Esophagus squamous epithelium (tissue), 5 donors: ENCODE results near the gene IRX4. TPM values are rescaled to one million over a fixed set of nuclear protein-coding genes. Genes with fewer than 3 reads are reported as not detected.

ENCODE experiments used
- DNase-seq: peaks from one replicate; lab custom pipeline; 2025; lab: John Stamatoyannopoulos, UW
- H3K27ac ChIP-seq, 4 donors: fragments of 200-600 bp; sonication (generic); one replicate each; pipeline ENCODE4 v1.5.1; 2016 to 2019; ENCODE audit warnings: mild to moderate bottlenecking in 1 of 4
- H3K27me3 ChIP-seq, 4 donors: fragments of 200-600 bp; sonication (generic); 1 replicate in 3 of 4; 2 replicates in 1 of 4; pipeline versions ENCODE4 v1.5.1 to v1.6.0; 2017 to 2021; ENCODE audit warnings: antibody characterized with exemption in 1 of 4
- H3K36me3 ChIP-seq, 3 donors: fragments of 200-600 bp; sonication (generic); one replicate each; pipeline ENCODE4 v1.5.1; 2016 to 2019
- H3K4me1 ChIP-seq, 3 donors: fragments of 200-600 bp; sonication (generic); one replicate each; pipeline ENCODE4 v1.5.1; 2017 to 2019
- H3K4me3 ChIP-seq, 4 donors: fragments of 200-600 bp; sonication (generic); 1 replicate in 3 of 4; 2 replicates in 1 of 4; pipeline ENCODE4 v1.5.1; 2016 to 2019; ENCODE audit warnings: mild to moderate bottlenecking in 2 of 4, moderate library complexity in 1 of 4
- H3K9me3 ChIP-seq, 3 donors: fragments of 200-600 bp; sonication (generic); one replicate each; pipeline ENCODE4 v1.5.1; 2016 to 2019
- POLR2A ChIP-seq, 4 donors: fragments of 450-650 bp; IDR thresholded peaks; one replicate each; pipeline ENCODE4 v1.6.1; 2017; ENCODE audit warnings: antibody characterized with exemption in 4 of 4, mild to moderate bottlenecking in 4 of 4, moderate library complexity in 3 of 4
- WGBS, 2 donors: methylation state at CpG; one replicate each; pipeline ENCODE4 v1.1.5; 2018; 5-methylcytosine and 5-hydroxymethylcytosine counted together
- intact Hi-C: fragments of 100-400 bp; cut with DNase I; formaldehyde crosslinking; loops from one replicate; pipeline ENCODE4 v1.15.0; 2022
- total RNA-seq, 4 donors: library from RNA; depleted of rRNA; stranded (reverse); fragments of >200 nt; gene quantifications; one replicate each; pipeline ENCODE4 v1.1.0, GENCODE V29; 2016
- TF ChIP-seq, protein P1 (sequence below), 6 experiments: fragments of 450-650 bp in 4 of 6; fragments of 200-600 bp in 2 of 6; sonication (generic) in 2 of 6; IDR thresholded peaks; one replicate each; pipeline ENCODE4 v1.5.1; 2016 to 2019; ENCODE audit warnings: antibody characterized with exemption in 6 of 6, mild to moderate bottlenecking in 4 of 6, moderate library complexity in 4 of 6
- donor health status: DM: yes; HTN: yes; CAD: no.

IRX4 gene
- total RNA-seq, 4 donors from 2014 or later = 22.1 to 36.2 (median 29.1) TPM

DNA sequence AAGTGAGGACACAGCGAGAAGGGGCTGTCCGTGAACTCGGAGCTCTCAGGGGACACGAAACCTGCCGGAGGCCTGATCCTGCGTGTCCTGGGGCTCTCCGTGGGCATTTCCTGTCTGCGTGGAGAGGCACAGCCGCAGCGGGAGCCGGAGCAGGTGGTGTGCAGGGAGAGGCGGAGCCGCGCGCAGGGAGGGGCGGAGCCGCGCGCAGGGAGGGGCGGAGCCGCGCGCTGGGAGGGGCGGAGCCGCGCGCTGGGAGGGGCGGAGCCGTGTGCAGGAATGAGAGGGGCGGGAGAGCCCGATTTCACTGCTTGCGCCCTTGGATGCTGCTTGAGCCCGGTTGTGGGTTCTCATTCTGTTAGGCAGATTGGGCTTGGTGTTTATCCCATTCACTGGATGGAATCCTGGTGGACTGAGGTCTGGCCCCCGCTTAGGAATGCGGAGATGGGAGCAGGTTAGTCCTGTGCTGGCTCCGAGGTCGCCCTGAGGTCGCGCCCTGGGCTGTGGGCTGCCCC, 54.8 kb downstream of the IRX4 start:
- 51 to 60% methylated on average over 2 to 16 of the region's 39 CpGs for WGBS, 2 donors
- no peak for TF ChIP-seq POLR2A (IDR thresholded peaks at IDR 0.05)
- TF ChIP-seq, protein P1, sequence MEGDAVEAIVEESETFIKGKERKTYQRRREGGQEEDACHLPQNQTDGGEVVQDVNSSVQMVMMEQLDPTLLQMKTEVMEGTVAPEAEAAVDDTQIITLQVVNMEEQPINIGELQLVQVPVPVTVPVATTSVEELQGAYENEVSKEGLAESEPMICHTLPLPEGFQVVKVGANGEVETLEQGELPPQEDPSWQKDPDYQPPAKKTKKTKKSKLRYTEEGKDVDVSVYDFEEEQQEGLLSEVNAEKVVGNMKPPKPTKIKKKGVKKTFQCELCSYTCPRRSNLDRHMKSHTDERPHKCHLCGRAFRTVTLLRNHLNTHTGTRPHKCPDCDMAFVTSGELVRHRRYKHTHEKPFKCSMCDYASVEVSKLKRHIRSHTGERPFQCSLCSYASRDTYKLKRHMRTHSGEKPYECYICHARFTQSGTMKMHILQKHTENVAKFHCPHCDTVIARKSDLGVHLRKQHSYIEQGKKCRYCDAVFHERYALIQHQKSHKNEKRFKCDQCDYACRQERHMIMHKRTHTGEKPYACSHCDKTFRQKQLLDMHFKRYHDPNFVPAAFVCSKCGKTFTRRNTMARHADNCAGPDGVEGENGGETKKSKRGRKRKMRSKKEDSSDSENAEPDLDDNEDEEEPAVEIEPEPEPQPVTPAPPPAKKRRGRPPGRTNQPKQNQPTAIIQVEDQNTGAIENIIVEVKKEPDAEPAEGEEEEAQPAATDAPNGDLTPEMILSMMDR (IDR thresholded peaks at IDR 0.05) = no peak
- peaks cover 0 to 36% (median 0%) of the 10 kb centered on the region in 3 donors for H3K36me3 ChIP-seq
- intact Hi-C loops = no loop called here
- peaks cover 0 to 15% (median 0%) of the 10 kb centered on the region in 4 donors for H3K27me3 ChIP-seq
- H3K9me3 ChIP-seq = no peaks in the 10 kb centered on the region
- no peak overlapping the region for H3K4me3 ChIP-seq
- no peak for DNase-seq
- H3K27ac ChIP-seq = no peak overlapping the region
- H3K4me1 ChIP-seq = no peaks in the 10 kb centered on the region

Other genes with a start within 250 kb of the IRX4 start
- gene MRPL36, start 83.1 kb downstream of the IRX4 start, total RNA-seq = 10 to 100 TPM; 44.6 to 54.9 (median 49.3) TPM
- 10 to 100 TPM; 36.1 to 72.7 (median 57.3) TPM for gene NDUFS6, start 81.5 kb downstream of the IRX4 start, total RNA-seq